OCI-LY7 (cell line): ENCODE measurements around the gene COG4. TPM values are rescaled to one million over a fixed set of nuclear protein-coding genes. Genes with fewer than 3 reads are reported as not detected.

Experiments
- BruUV-seq: library from RNA; stranded (reverse); fragments of 400-500 nt; replicated peaks from 2 replicates; lab custom pipeline; 2021; lab: Mats Ljungman, UMichigan
- CTCF ChIA-PET: fragments of 300-600 bp; sonication (Branson Sonifier 250); formaldehyde crosslinking; loops from one replicate; lab custom pipeline; 2022; ENCODE audit warnings: antibody characterized with exemption; ENCODE audit not compliant: unreplicated experiment; lab: Charles Lee
- POLR2A ChIA-PET: fragments of 300-600 bp; sonication (Branson Sonifier 250); formaldehyde crosslinking; loops from one replicate; lab custom pipeline; 2022; ENCODE audit warnings: antibody characterized with exemption; lab: Charles Lee
- DNase-seq: peaks from one replicate; pipeline ENCODE4 v3.0.0-alpha.2; 2015; ENCODE audit warnings: low spot score
- H2AFZ ChIP-seq: fragments of 200-600 bp; sonication (generic), shearing (Covaris generic); 2 replicates; pipeline ENCODE4 v1.6.1; 2014; ENCODE audit warnings: mild to moderate bottlenecking, antibody characterized with exemption, low read length, moderate library complexity
- H3K27ac ChIP-seq: fragments of 200-600 bp; sonication (generic); 2 replicates; pipeline ENCODE4 v1.5.1; 2014; ENCODE audit warnings: mixed run types, low read depth, mild to moderate bottlenecking, moderate library complexity, low read length, inconsistent platforms; ENCODE audit not compliant: poor library complexity, severe bottlenecking
- H3K36me3 ChIP-seq: fragments of 200-600 bp; sonication (generic); 2 replicates; pipeline ENCODE4 v1.6.1; 2014; ENCODE audit warnings: mild to moderate bottlenecking, antibody characterized with exemption, low read length, moderate library complexity, mixed read lengths; ENCODE audit not compliant: insufficient read depth
- H3K4me1 ChIP-seq: fragments of 200-600 bp; sonication (generic); 2 replicates; pipeline ENCODE4 v1.5.1; 2014; ENCODE audit warnings: mild to moderate bottlenecking, low read length; ENCODE audit not compliant: insufficient read depth, poor library complexity, severe bottlenecking
- H3K4me2 ChIP-seq: fragments of 200-600 bp; sonication (generic); 2 replicates; pipeline ENCODE4 v1.6.1; 2014; ENCODE audit warnings: mild to moderate bottlenecking, low read length
- H3K4me3 ChIP-seq: fragments of 200-600 bp; sonication (generic); 2 replicates; pipeline ENCODE4 v1.5.1; 2014; ENCODE audit warnings: mild to moderate bottlenecking, low read depth, low read length; ENCODE audit not compliant: poor library complexity, severe bottlenecking
- H3K79me2 ChIP-seq: fragments of 200-600 bp; sonication (generic); 2 replicates; pipeline ENCODE4 v1.6.1; 2016; ENCODE audit warnings: low read depth, mild to moderate bottlenecking, low read length, moderate library complexity, mixed read lengths; ENCODE audit not compliant: insufficient read depth
- H3K9me2 ChIP-seq: fragments of 200-600 bp; sonication (generic); 2 replicates; pipeline ENCODE4 v1.6.1; 2016; ENCODE audit warnings: mild to moderate bottlenecking, low read length, mixed read lengths; ENCODE audit not compliant: insufficient read depth
- H3K9me3 ChIP-seq: fragments of 200-600 bp; sonication (generic); 2 replicates; pipeline ENCODE4 v1.6.1; 2014; ENCODE audit warnings: mild to moderate bottlenecking, mixed run types, low read length, mixed read lengths
- H4K20me1 ChIP-seq: fragments of 200-600 bp; sonication (generic); 2 replicates; pipeline ENCODE4 v1.6.1; 2014; ENCODE audit warnings: mild to moderate bottlenecking, antibody characterized with exemption, low read length, moderate library complexity, mixed read lengths; ENCODE audit not compliant: insufficient read depth
- EZH2phosphoT487 ChIP-seq: fragments of 200-600 bp; sonication (generic); IDR thresholded peaks from 2 replicates; pipeline ENCODE4 v1.6.1; 2018; ENCODE audit warnings: low read depth, borderline replicate concordance, mild to moderate bottlenecking, mixed run types, antibody characterized with exemption, low read length, moderate library complexity, mixed read lengths
- intact Hi-C: fragments of 100-400 bp; cut with micrococcal nuclease; formaldehyde crosslinking; loops from one replicate; pipeline ENCODE4 v1.10.0; 2022; ENCODE audit not compliant: unreplicated experiment
- total RNA-seq, 2 experiments: library from RNA; depleted of rRNA in 1 of 2; stranded (reverse); fragments of >200 nt in 1 of 2; shearing (Covaris generic) in 1 of 2; gene quantifications; 2 replicates each; pipeline ENCODE4 v1.2.3, GENCODE V29; 2014 to 2022
- TF ChIP-seq, protein P1 (sequence below): fragments of 200-600 bp; sonication (generic); conservative IDR thresholded peaks from 2 replicates; pipeline ENCODE4 v1.5.1; 2014; ENCODE audit warnings: mild to moderate bottlenecking, antibody characterized with exemption, low read length, moderate library complexity, mixed read lengths

The COG4 gene
- total RNA-seq, 2 experiments from 2014 or later, result 48.8 to 100 TPM

DNA sequence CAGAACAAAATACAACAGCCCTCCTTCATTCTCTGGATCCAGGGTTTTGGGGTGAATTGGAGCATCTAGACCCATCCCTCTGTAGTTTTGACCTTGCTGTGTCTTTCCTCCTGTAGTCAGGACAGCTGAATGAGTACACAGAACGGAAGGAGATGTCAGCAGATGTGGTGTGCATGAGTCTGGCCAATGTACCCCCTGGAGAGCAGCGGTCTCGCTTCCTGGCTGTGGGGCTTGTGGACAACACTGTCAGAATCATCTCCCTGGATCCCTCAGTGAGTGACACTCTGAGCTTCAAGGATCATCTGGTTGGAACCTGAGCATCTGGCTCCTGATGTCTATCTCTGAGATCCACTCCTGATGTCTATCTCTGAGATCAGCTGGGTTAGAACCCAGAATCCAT is 32.7 kb upstream of the COG4 start:
- H3K79me2 ChIP-seq, result peaks cover 39% of the 10 kb centered on the region; the same call in 1 of the 2 replicates
- TF ChIP-seq, protein P1, sequence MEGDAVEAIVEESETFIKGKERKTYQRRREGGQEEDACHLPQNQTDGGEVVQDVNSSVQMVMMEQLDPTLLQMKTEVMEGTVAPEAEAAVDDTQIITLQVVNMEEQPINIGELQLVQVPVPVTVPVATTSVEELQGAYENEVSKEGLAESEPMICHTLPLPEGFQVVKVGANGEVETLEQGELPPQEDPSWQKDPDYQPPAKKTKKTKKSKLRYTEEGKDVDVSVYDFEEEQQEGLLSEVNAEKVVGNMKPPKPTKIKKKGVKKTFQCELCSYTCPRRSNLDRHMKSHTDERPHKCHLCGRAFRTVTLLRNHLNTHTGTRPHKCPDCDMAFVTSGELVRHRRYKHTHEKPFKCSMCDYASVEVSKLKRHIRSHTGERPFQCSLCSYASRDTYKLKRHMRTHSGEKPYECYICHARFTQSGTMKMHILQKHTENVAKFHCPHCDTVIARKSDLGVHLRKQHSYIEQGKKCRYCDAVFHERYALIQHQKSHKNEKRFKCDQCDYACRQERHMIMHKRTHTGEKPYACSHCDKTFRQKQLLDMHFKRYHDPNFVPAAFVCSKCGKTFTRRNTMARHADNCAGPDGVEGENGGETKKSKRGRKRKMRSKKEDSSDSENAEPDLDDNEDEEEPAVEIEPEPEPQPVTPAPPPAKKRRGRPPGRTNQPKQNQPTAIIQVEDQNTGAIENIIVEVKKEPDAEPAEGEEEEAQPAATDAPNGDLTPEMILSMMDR, result no peak
- TF ChIP-seq EZH2phosphoT487, result no peak
- BruUV-seq, result no TSS peak
- H3K9me2 ChIP-seq, result no peaks in the 10 kb centered on the region
- intact Hi-C loops, result loop anchor here (10.0 kb wide), 1 partner anchor 291 kb away; no protein-coding TSS in a partner anchor
- no peaks in the 10 kb centered on the region for H3K9me3 ChIP-seq
- no peak overlapping the region for H3K4me3 ChIP-seq
- no peaks in the 10 kb centered on the region for H3K4me1 ChIP-seq
- H3K27ac ChIP-seq, result no peak overlapping the region
- H3K4me2 ChIP-seq, result no peak overlapping the region
- DNase-seq, result no peak
- H3K36me3 ChIP-seq, result peaks cover 100% of the 10 kb centered on the region
- ChIA-PET CTCF (no interaction called here), POLR2A (no interaction called here)
- peaks cover 9% of the 10 kb centered on the region for H4K20me1 ChIP-seq
- H2AFZ ChIP-seq, result no peak overlapping the region

DNA sequence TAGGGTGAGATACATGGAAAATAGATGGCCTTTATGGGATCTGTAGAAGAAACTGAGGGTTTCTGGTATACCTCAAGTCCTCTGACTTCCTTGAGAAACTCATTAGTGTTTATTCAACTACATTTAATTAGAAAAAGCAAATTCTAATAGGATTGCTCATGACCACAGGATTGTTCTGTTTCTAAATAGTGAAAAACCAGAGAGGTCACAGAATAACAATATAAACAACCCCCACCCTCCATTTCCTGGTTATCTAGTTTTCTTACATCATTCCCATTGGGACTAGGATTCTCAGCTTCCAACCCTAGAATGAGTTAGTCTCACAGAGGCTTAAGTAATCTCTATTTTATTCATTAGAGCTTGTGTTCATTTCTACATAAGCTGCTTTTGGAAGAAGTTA is 30.3 kb upstream of the COG4 start:
- Histone ChIP-seq H3K36me3 (peaks cover 100% of the 10 kb centered on the region), H2AFZ (no peak overlapping the region), H3K9me2 (no peaks in the 10 kb centered on the region), H3K79me2 (peaks cover 60% of the 10 kb centered on the region; the same call in 1 of the 2 replicates), H3K4me2 (no peak overlapping the region), H3K9me3 (no peaks in the 10 kb centered on the region), H3K4me3 (no peak overlapping the region), H3K27ac (no peak overlapping the region), H4K20me1 (peaks cover 14% of the 10 kb centered on the region), H3K4me1 (no peaks in the 10 kb centered on the region)
- intact Hi-C loops, result loop anchor here (2.0 to 10.0 kb wide), 2 partner anchors 13 to 289 kb away; no protein-coding TSS in a partner anchor
- ChIA-PET CTCF (interaction anchor here (0.5 kb wide), 1 partner anchor 15 kb away, joined by 3 read pairs; no protein-coding TSS in a partner anchor), POLR2A (interaction anchor here (0.5 to 1.2 kb wide), 4 partner anchors 11 to 266 kb away, joined by 3 to 4 read pairs (median 3); no protein-coding TSS in a partner anchor)
- DNase-seq, result no peak
- no TSS peak for BruUV-seq
- no peak for TF ChIP-seq EZH2phosphoT487
- TF ChIP-seq, protein P1, result no peak

DNA sequence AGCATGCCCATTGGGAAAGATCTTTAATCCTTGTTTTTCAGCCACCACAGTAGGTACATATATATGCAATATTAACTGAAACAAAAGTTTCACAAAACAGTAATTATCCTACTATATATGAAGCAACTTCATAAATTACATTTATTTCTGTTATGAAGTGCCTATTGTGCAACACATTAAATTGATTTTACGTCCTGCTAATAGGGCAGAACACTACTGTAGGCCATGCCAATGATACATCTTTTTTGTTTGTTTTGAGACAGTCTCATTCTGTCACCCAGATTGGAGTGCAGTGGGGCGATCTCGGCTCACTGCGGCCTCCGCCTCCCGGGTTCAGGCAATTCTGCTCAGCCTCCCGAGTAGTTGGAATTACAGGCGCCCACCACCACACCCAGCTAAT is 29.3 kb upstream of the COG4 start:
- H4K20me1 ChIP-seq, result peaks cover 19% of the 10 kb centered on the region
- no TSS peak for BruUV-seq
- POLR2A ChIA-PET, result interaction anchor here (1.1 kb wide), 1 partner anchor 11 kb away, joined by 4 read pairs; no protein-coding TSS in a partner anchor

More for the DNA sequence above, 29.3 kb upstream of the COG4 start:
- TF ChIP-seq, protein P1, result no peak
- no peak for TF ChIP-seq EZH2phosphoT487
- Histone ChIP-seq H3K4me1 (no peaks in the 10 kb centered on the region), H3K4me3 (no peak overlapping the region), H3K9me2 (no peaks in the 10 kb centered on the region), H2AFZ (no peak overlapping the region), H3K27ac (no peak overlapping the region), H3K4me2 (no peak overlapping the region), H3K9me3 (no peaks in the 10 kb centered on the region), H3K36me3 (peaks cover 100% of the 10 kb centered on the region), H3K79me2 (peaks cover 62% of the 10 kb centered on the region; the same call in 1 of the 2 replicates)
- intact Hi-C loops, result loop anchor here (10.0 kb wide), 1 partner anchor 288 kb away; no protein-coding TSS in a partner anchor
- CTCF ChIA-PET, result no interaction called here
- DNase-seq, result no peak
